K562 (cell line): ENCODE data around the gene CNTN5. TPM values are rescaled to one million over a fixed set of nuclear protein-coding genes. Genes with fewer than 3 reads are reported as not detected.

Experiments
- ATAC-seq: fragments of 200-7000 bp; cut with Tn5 transposase; 3 replicates; pipeline ENCODE4 v1.9.1; 2020; ENCODE audit warnings: moderate library complexity
- BruUV-seq: library from RNA; stranded (reverse); fragments of 400-500 nt; replicated peaks from 2 replicates; lab custom pipeline; 2021; lab: Mats Ljungman, UMichigan
- CTCF ChIA-PET: fragments of 300-600 bp; formaldehyde crosslinking; extraction: SDS; loops from one replicate; lab custom pipeline; 2021; ENCODE audit warnings: low intra/inter-chr PET ratio; lab: Yijun Ruan, JAX
- POLR2A ChIA-PET: fragments of 300-600, 350-650 bp; sonication (Branson Sonifier 250); formaldehyde crosslinking; extraction: SDS; loops from one replicate; lab custom pipeline; 2021; ENCODE audit warnings: antibody characterized with exemption, inconsistent platforms; lab: Yijun Ruan, JAX
- DNase-seq, 4 experiments: peaks; one replicate each; pipeline versions ENCODE4 v3.0.0 to v3.0.0-alpha.2; 2011 to 2018; ENCODE audit warnings: low spot score in 3 of 4, mixed read lengths in 3 of 4; ENCODE audit errors: extremely low read depth in 1 of 4
- FAIRE-seq: peaks from 2 replicates; lab custom pipeline; 2011; peaks lifted over from hg19 to GRCh38; lab: Jason Lieb, UNC
- H2AFZ ChIP-seq: 2 replicates; pipeline ENCODE4 v1.6.0; 2011; ENCODE audit warnings: low read depth, low read length, control low read depth, inconsistent platforms
- H3K27ac ChIP-seq: fragments of 200-600 bp; 3 replicates; pipeline ENCODE4 v1.8.0; 2011; ENCODE audit warnings: low read depth, mild to moderate bottlenecking, control low read depth, inconsistent platforms, low read length, moderate library complexity, mixed read lengths; ENCODE audit errors: extremely low read depth
- H3K27me3 ChIP-seq, 2 experiments: fragments of 300-600 bp in 1 of 2; 2 replicates in 1 of 2; 3 replicates in 1 of 2; pipeline versions ENCODE4 v1.6.0 to v1.8.0; 2011; ENCODE audit warnings: inconsistent platforms in 2 of 2, low read length in 2 of 2, mild to moderate bottlenecking in 1 of 2, mixed read lengths in 1 of 2, moderate library complexity in 1 of 2; ENCODE audit not compliant: control insufficient read depth in 2 of 2, insufficient read depth in 2 of 2
- H3K36me3 ChIP-seq: fragments of 300-600 bp; 3 replicates; pipeline ENCODE4 v1.8.0; 2011; ENCODE audit warnings: mild to moderate bottlenecking, low read length, inconsistent platforms; ENCODE audit not compliant: control insufficient read depth, insufficient read depth
- H3K4me1 ChIP-seq, 2 experiments: fragments of 200-600 bp in 1 of 2; replicated peaks in 1 of 2; 2 replicates in 1 of 2; 3 replicates in 1 of 2; pipeline versions ENCODE4 v1.5.1 to v1.8.0; 2011; ENCODE audit warnings: inconsistent platforms in 2 of 2, low read length in 2 of 2, mild to moderate bottlenecking in 1 of 2, mixed read lengths in 1 of 2, moderate library complexity in 1 of 2; ENCODE audit not compliant: control insufficient read depth in 2 of 2, insufficient read depth in 2 of 2
- H3K4me2 ChIP-seq: 2 replicates; pipeline ENCODE4 v1.6.1; 2011; ENCODE audit warnings: low read length, control low read depth, inconsistent platforms, mixed read lengths; ENCODE audit not compliant: insufficient read depth
- H3K4me3 ChIP-seq: fragments of 200-600 bp; sonication (generic), shearing (Covaris generic); 2 replicates; pipeline ENCODE4 v1.5.1; 2016; ENCODE audit warnings: control low read depth, inconsistent platforms
- H3K79me2 ChIP-seq: fragments of 200-600 bp; 3 replicates; pipeline ENCODE4 v1.8.0; 2011; ENCODE audit warnings: low read length, inconsistent platforms; ENCODE audit not compliant: control insufficient read depth, insufficient read depth
- H3K9ac ChIP-seq, 2 experiments: 2 replicates each; pipeline versions ENCODE4 v1.6.0 to v1.6.1; 2011; ENCODE audit warnings: low read depth in 2 of 2, low read length in 2 of 2, control low read depth in 1 of 2, inconsistent platforms in 1 of 2, mild to moderate bottlenecking in 1 of 2, mixed read lengths in 1 of 2; ENCODE audit not compliant: insufficient read depth in 1 of 2
- H3K9me1 ChIP-seq: one replicate; pipeline ENCODE4 v1.6.0; 2011; ENCODE audit warnings: inconsistent platforms, mild to moderate bottlenecking, low read length, moderate library complexity; ENCODE audit not compliant: control insufficient read depth, insufficient read depth
- H3K9me3 ChIP-seq: replicated peaks from 2 replicates; pipeline ENCODE4 v1.5.1; 2011; ENCODE audit warnings: low read depth, low read length, inconsistent platforms; ENCODE audit not compliant: control insufficient read depth, insufficient read depth
- H4K20me1 ChIP-seq: replicated peaks from 2 replicates; pipeline ENCODE4 v1.6.1; 2011; ENCODE audit warnings: low read length, inconsistent platforms, mixed read lengths; ENCODE audit not compliant: control insufficient read depth, insufficient read depth
- ATF1 ChIP-seq, 2 experiments: fragments of 450-650 bp in 1 of 2; IDR thresholded peaks; 2 replicates each; pipeline ENCODE4 v1.6.1; 2016; ENCODE audit warnings: missing compliant biosample characterization in 1 of 2, missing genetic modification characterization in 1 of 2
- CHCHD3 ChIP-seq: fragments of 250-450 bp; sonication (Bioruptor Pico); IDR thresholded peaks from 2 replicates; pipeline ENCODE4 v2.1.2; 2022; ENCODE audit warnings: mild to moderate bottlenecking
- CREB3L1 ChIP-seq: fragments of 450-650 bp; IDR thresholded peaks from 2 replicates; pipeline ENCODE4 v1.6.1; 2014; ENCODE audit warnings: low read depth, mild to moderate bottlenecking, moderate library complexity, borderline replicate concordance
- FOXK1 ChIP-seq: sonication (generic); formaldehyde crosslinking; IDR thresholded peaks from 2 replicates; pipeline ENCODE4 v1.8.0; 2022; ENCODE audit warnings: missing genetic modification reagents, mild to moderate bottlenecking, borderline replicate concordance
- FOXM1 ChIP-seq, 2 experiments: fragments of 450-650 bp in 1 of 2; sonication (generic) in 1 of 2; formaldehyde crosslinking in 1 of 2; IDR thresholded peaks; 2 replicates each; pipeline versions ENCODE4 v1.6.1 to v1.9.0; 2017 to 2022; ENCODE audit warnings: low read depth in 2 of 2, mild to moderate bottlenecking in 2 of 2, missing genetic modification reagents in 1 of 2, moderate library complexity in 1 of 2
- HNRNPLL ChIP-seq: fragments of 200-400 bp; formaldehyde crosslinking; IDR thresholded peaks from 2 replicates; pipeline ENCODE4 v1.6.1; 2017; ENCODE audit warnings: low read length, low read depth, mild to moderate bottlenecking; ENCODE audit not compliant: poor library complexity, severe bottlenecking
- RBBP5 ChIP-seq: fragments of 200-600 bp; sonication (generic); IDR thresholded peaks from 2 replicates; pipeline ENCODE4 v1.6.1; 2012; ENCODE audit warnings: borderline replicate concordance, mild to moderate bottlenecking, low read length, control low read depth, inconsistent platforms; ENCODE audit not compliant: insufficient read depth, poor library complexity, severe bottlenecking
- RBM14 ChIP-seq: fragments of 200-400 bp; formaldehyde crosslinking; IDR thresholded peaks from 2 replicates; pipeline ENCODE4 v1.6.1; 2018; ENCODE audit warnings: low read depth, mild to moderate bottlenecking, low read length, moderate library complexity, borderline replicate concordance; ENCODE audit not compliant: insufficient read depth
- RBM39 ChIP-seq: fragments of 200-400 bp; formaldehyde crosslinking; optimal IDR thresholded peaks from 2 replicates; pipeline ENCODE3; 2018; ENCODE audit warnings: low read depth, low read length
- SAFB ChIP-seq: fragments of 200-400 bp; formaldehyde crosslinking; IDR thresholded peaks from 2 replicates; pipeline ENCODE4 v1.6.1; 2017; ENCODE audit warnings: low read depth, low read length, borderline replicate concordance
- SMAD1 ChIP-seq: fragments of 150-350 bp; IDR thresholded peaks from 2 replicates; pipeline ENCODE4 v1.6.1; 2014; ENCODE audit warnings: low read length, low read depth; ENCODE audit not compliant: partially characterized antibody
- SRF ChIP-seq, 2 experiments: fragments of 250-450, 450-650 bp in 1 of 2; sonication (Bioruptor Pico) in 1 of 2; sonication (generic) in 1 of 2; formaldehyde crosslinking; IDR thresholded peaks; 2 replicates each; pipeline versions ENCODE4 v1.5.0 to v1.5.1; 2020 to 2022; ENCODE audit warnings: mild to moderate bottlenecking in 1 of 2, missing genetic modification reagents in 1 of 2
- ZNF133 ChIP-seq: fragments of 250-450 bp; sonication (Bioruptor Pico); IDR thresholded peaks from 2 replicates; pipeline ENCODE4 v1.4.0; 2020; ENCODE audit warnings: mild to moderate bottlenecking
- WGBS: fragments of 100-300 bp; shearing (Covaris generic); methylation state at CpG from one replicate; pipeline ENCODE4 v1.1.6; 2016; ENCODE audit warnings: low coverage, mixed read lengths; ENCODE audit not compliant: insufficient coverage; ENCODE audit errors: missing lambda C conversion rate; 5-methylcytosine and 5-hydroxymethylcytosine counted together
- in situ Hi-C: fragments of 300-500 bp; cut with MboI; formaldehyde crosslinking; loops from 4 replicates; pipeline ENCODE4 v1.15.0; 2018; ENCODE audit warnings: inconsistent platforms, mixed read lengths
- intact Hi-C: fragments of 100-400 bp; cut with micrococcal nuclease; formaldehyde crosslinking; loops from 2 replicates; pipeline ENCODE4 v1.14.2; 2022
- polyA plus RNA-seq, 8 experiments: library from polyadenylated mRNA; depleted of rRNA in 4 of 8; stranded (reverse) in 5 of 8; unstranded in 3 of 8; fragments of >200 nt; fragmentation: Nextera tagmentation in 2 of 8; fragmentation: Illumina TruSeq in 1 of 8; extraction: Ambion mirVana in 2 of 8; extraction: Trizol in 1 of 8; gene quantifications; 2 replicates each; pipeline versions ENCODE4 v1.2.1 to v1.2.3, GENCODE V29; 2011 to 2014; ENCODE audit warnings: inconsistent platforms in 1 of 8, missing spikeins in 1 of 8
- total RNA-seq, 7 experiments: library from RNA; depleted of rRNA in 6 of 7; stranded (reverse); fragments of >200 nt in 6 of 7; fragmentation: Illumina TruSeq in 2 of 7; extraction: Trizol in 2 of 7; gene quantifications; 2 replicates each; pipeline versions ENCODE4 v1.2.1 to v1.2.3, GENCODE V29; 2011 to 2021; ENCODE audit warnings: low replicate concordance in 1 of 7

The CNTN5 gene
- total and polyA plus RNA-seq, 9 of the 15 experiments (the other 6 are each of a cell fraction or from before 2014, with no cell fraction given) = 0.03 TPM; not detected in 8

DNA sequence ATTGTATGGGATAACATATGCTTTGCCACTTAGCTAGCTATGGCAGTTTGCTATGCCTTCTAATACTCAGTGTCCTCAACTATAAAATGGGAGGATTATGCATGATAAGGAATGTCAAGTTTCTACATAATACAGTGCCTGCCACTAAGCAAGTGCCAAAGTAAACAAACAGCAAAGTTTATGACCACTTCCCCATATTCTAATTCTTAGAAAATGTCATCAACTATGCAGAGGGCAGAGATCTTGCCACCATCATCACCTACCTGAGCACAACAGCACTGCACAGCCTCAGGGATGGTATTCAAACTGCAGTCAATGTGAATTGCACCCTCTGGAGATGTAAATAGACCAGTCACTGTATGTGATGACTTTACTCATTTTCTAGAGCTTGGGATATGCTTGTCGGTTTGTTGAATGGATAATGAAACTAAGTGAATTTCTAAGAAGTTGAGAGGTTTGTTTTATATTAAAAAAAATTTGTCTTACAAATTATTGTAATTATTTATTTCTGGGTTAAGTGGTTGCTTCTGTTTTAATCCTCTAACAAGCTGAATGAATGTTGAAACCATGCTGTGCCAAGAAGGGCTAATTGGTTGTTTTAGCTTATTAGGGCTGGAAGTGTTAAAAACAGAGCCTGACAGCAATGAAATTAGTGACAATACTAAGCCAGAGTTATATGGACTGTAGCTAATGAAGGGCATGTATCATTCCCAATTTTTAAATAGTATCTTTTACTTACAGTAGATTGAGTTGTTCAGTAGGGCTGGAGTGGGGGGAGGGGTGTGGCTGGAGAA lies 398.4 kb downstream of the CNTN5 start:
- no peak for TF ChIP-seq RBM14
- no peak for TF ChIP-seq FOXK1
- TF ChIP-seq CHCHD3 (CRISPR knock-in tag) = no peak
- no peak for TF ChIP-seq SAFB
- TF ChIP-seq RBM39 = no peak
- TF ChIP-seq SRF (CRISPR knock-in tag; IDR thresholded peaks at IDR 0.05) = no peak
- TF ChIP-seq HNRNPLL = no peak
- TF ChIP-seq SMAD1 = no peak
- TF ChIP-seq CREB3L1 = no peak
- TF ChIP-seq ZNF133 (CRISPR knock-in tag) = no peak
- TF ChIP-seq FOXM1 (IDR thresholded peaks at IDR 0.05; ENCODE audit: low read depth) = no peak
- TF ChIP-seq FOXM1 (CRISPR knock-in tag; IDR thresholded peaks at IDR 0.05; ENCODE audit: low read depth) = no peak
- no peak for TF ChIP-seq ATF1 (CRISPR knock-in tag; IDR thresholded peaks at IDR 0.05)
- TF ChIP-seq ATF1 (tag; IDR thresholded peaks at IDR 0.05) = no peak
- no peak for TF ChIP-seq RBBP5
- TF ChIP-seq, all 486 proteins: peak for 0
- no peak overlapping the region for H3K27ac ChIP-seq
- H4K20me1 ChIP-seq = no peaks in the 10 kb centered on the region
- FAIRE-seq (no peak), DNase-seq (no peak), ATAC-seq (no peak)
- POLR2A ChIA-PET = no interaction called here
- no peaks in the 10 kb centered on the region for H3K79me2 ChIP-seq
- H3K27me3 ChIP-seq = no peaks in the 10 kb centered on the region
- WGBS = 0% methylated on average over 1 of the region's 1 CpG
- H3K9me1 ChIP-seq = no peaks in the 10 kb centered on the region
- H3K36me3 ChIP-seq = no peaks in the 10 kb centered on the region
- H3K4me2 ChIP-seq = no peak overlapping the region
- H3K4me3 ChIP-seq = no peak overlapping the region
- H3K4me1 ChIP-seq = no peaks in the 10 kb centered on the region
- no peak overlapping the region for H2AFZ ChIP-seq
- H3K9ac ChIP-seq = no peak overlapping the region
- intact Hi-C loops = no loop called here
- CTCF ChIA-PET = no interaction called here
- peaks cover 1% of the 10 kb centered on the region; the same call in 1 of the 2 replicates for H3K9me3 ChIP-seq
- no TSS peak for BruUV-seq
- in situ Hi-C loops = no loop called here
